ENCODE results near the gene CDH3.

The CDH3 gene

GRCh38 chr16:68644715-68645493 is at the start of gene CDH3:
Gene CDH3, plus strand, starts transcription at chr16:68645310. Its CDS starts 70 bp downstream, at chr16:68645380.
- DNase-seq (ENCODE audit: low read depth): peak; percentile 2

GRCh38 chr16:68596266-68596665 is 48.8 kb upstream of the CDH3 start:
- no peak for DNase-seq (ENCODE audit: low read depth)

DNA sequence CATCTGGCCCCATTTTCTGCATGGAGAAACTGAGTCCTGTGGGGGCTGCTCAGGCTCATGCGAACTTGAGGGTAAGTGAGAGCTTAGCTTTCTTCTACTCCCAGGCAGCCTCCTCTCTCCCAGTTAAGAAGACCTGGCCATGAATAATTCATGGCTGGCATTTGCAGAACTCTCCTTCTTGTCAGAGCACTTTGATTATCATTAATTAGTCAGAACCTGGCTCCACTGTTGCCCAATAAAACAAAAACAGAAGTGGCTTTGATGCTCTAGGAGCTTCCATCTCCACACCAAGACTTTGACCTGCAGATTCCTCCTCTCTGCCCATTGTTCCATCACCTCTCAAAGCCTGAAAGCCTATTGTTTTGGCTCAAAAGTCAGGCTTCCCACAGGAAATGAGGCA is 45.5 kb upstream of the CDH3 start:
- no peak for DNase-seq (ENCODE audit: low read depth)

GRCh38 chr16:68605746-68606145 is 39.4 kb upstream of the CDH3 start:
- no peak for DNase-seq (ENCODE audit: low read depth)

DNA sequence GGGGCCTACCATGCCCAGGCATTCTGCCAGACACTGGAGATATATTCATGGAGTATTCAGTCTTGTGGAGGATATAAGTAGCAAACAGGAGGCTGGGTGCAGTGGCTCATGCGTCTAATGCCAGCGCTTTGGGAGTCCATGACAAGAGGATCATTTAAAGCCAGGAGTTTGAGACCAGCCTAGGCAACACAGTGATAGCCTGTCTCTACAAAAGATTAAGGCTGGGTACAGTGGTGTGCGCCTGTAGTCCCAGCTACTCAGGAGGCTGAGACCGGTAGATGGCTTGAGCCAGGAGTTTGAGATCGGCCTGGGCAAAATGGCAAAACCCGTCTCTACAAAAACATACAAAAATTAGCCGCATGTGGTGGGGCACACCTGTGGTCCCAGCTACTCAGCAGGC is 37.7 kb upstream of the CDH3 start:
- DNase-seq (ENCODE audit: low read depth): no peak

DNA sequence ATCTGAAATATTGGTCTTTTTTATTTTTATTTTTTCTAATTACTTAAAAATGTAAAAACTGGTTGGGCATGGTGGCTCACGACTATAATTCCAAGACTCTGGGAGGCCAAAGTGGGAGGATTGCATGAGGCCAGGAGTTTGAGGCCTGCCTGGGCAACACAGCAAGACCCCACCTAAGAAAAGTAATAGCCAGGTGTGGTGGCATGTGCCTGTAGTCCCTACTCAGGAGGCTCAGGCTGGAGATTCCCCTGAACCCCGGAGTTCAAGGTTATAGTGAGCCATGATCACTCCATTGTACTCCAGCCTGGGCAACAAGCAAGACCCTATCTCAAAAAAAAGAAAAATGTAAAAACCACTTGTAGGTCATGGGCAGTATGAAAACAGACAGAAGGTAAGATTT is 36.8 kb upstream of the CDH3 start:
- no peak for DNase-seq (ENCODE audit: low read depth)

DNA sequence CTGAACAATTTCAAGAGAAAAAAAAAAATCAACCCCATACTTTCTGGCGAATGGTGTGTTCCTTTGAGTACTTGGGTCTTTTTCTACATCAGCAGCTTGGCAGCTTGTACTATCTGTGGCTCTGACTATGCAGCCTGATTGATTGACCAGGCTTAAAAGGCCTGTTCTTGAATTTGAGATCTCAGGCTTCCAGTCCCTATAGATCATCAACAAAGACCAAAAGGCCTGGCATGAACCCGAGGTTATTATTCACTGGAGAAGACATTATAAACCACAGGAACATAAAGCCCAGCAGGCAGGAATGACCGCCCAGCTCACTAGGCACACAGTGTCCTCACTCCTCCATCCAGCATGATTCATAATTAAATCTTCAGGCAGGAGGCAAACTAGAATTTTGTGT is 32.1 kb upstream of the CDH3 start:
- DNase-seq (ENCODE audit: low read depth): no peak

DNA sequence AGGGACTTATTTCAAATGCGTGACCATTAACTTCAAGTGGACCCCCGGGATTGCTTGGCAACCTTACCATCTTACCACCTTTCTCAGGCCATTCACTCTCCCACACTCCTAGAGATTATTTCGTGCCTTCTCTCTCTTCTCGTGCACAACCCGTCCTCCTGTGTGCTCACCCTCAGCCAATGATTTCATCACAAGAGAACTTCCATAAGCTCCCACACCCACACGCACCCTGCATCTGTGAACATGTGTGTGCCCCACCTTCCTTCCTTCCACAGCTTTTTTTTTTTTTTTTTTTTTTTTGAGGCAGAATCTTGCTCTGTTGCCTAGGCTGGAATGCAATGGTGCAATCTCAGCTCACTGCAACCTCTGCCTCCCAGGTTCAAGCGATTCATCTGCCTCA is 27.4 kb upstream of the CDH3 start:
- DNase-seq (ENCODE audit: low read depth): no peak

GRCh38 chr16:68626557-68626956 is 18.6 kb upstream of the CDH3 start:
- no peak for DNase-seq (ENCODE audit: low read depth)

- DNase-seq (ENCODE audit: low read depth): no peak
Observed at GRCh38 chr16:68627951-68628425, 17.1 kb upstream of the CDH3 start.

GRCh38 chr16:68629351-68629910 is 15.7 kb upstream of the CDH3 start:
- no peak for DNase-seq (ENCODE audit: low read depth)

DNA sequence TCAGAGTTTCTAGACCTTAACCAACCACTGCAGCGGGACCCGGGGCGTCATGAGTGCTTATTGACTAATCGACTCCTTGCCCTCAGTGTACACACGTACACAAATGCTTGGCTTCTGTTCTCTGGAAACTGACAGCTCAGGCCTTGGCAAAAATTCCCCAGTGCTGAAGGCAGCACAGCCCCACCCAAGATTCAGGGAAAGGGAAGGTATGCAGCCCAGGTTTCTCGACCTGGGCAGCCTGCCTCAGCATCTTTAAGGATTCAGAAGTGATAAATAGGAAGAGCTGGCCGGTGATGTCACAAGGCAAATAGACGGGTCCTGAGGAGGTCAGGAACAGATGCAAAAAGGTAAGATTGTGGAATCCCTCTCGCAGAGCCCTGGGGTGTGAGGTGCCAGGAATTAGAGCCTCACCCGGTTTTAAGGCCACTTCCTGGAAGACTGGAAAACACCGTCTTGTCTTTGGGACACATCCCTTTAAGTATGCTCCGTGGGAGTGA is 9.0 kb upstream of the CDH3 start:
- DNase-seq (ENCODE audit: low read depth): no peak

DNA sequence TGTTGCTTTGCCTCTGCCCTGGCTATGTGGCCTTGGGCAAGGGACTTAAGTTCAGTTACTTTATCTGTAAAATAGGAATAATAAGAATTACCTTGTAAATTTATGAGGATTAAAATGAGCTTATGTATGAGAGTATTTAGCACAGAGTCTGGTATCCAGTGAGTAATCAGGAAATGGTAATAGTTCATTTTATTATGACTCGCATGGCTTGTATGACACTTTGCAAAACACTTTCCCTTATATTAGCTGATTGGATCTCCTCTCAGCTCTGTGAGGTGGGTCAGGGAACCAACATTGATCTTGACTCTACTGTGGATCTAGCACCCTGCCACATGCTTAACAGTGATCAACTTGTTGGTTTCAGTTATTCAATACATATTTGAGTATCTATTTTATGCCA is 8.3 kb upstream of the CDH3 start:
- DNase-seq (ENCODE audit: low read depth): no peak

- DNase-seq (ENCODE audit: low read depth): no peak
Observed at GRCh38 chr16:68640972-68641371, 4.1 kb upstream of the CDH3 start.

- DNase-seq (ENCODE audit: low read depth): no peak
Observed at GRCh38 chr16:68642047-68642435, 3.1 kb upstream of the CDH3 start.

GRCh38 chr16:68642436-68643101 is 2.5 kb upstream of the CDH3 start:
- DNase-seq (ENCODE audit: low read depth): no peak

DNA sequence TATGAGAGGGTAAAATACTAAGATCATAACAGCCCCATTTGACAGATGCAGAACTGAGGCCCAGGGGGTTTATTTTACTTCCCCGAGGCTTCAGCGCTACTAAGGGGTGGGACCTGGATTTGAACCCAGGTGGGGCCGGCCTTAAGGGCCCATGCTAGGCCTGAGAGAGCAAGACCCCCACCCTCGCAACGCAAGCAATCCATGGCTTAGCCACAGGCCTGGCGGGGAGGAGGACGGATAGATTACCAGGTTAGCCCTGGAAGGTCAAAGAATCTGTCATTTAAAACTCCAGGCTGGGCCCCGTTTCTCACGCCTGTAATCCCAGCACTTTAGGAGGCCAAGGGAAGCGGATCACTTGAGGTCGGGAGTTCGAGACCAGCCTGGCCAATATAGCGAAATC is 1.9 kb upstream of the CDH3 start:
- DNase-seq (ENCODE audit: low read depth): no peak

DNA sequence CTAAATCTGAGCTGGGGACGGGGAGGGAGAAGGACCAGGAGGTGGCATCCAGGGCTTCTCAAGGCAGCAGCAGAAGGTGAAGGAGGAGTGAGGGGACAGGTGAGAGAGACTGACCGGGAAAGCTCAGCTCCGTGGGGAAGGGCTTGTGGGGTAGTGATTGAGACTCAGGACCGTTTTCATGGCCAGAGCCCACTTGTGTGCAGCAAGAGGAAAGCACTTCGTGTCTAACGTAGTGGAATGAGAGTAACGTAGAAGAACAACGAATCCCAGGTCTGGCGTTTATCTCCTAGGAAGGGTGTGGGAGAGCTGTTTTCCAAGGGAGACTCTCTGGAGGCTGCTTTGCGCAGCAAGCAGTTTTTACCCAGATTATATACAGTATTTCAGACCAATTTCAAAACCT is 1.3 kb upstream of the CDH3 start:
- DNase-seq (ENCODE audit: low read depth): no peak

- no peak for DNase-seq (ENCODE audit: low read depth)
Observed at GRCh38 chr16:68644296-68644695, 814 bp upstream of the CDH3 start.

DNA sequence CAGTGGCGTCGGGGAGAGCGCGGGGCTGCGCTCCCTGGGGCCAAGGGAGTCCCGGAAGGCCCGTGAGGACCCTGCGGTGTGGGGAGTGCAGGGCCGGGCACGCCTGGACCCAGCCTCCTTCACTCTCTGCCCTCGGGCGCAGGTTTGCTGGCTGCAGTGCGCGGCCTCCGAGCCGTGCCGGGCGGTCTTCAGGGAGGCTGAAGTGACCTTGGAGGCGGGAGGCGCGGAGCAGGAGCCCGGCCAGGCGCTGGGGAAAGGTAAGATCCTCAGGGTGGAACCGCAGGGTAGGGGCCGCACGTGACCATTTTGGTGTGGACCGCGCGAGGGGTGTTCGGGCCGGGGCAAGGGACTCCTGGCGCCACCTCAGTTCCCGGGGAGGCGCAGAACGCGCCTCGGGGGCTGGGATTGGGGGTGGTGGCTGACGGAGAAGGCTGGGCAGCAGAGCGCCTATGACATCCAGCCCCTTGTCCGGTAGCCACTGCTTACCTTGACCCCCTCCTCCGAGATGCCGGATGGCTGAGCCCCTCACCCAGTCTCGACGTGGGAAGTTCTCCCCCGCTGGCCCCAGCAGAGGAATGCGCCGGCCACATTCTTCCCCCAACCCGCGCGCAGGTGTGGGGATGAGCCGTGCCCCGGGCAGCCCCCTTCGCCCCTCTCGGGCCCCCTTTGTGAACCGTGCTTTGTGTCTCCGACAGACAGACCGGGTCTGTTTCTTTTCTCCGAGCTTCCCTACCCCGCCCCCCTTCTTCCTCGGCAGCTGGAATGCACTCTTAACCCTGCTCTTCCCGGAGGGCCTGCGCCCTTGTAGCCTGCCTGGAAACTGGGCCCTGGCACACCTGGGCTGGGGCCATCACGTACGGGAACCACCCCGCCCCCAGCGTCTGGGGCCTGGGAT is 631 bp downstream of the CDH3 start:
- DNase-seq (ENCODE audit: low read depth): no peak

GRCh38 chr16:68646953-68647659 is 2.0 kb downstream of the CDH3 start:
- no peak for DNase-seq (ENCODE audit: low read depth)

- no peak for DNase-seq (ENCODE audit: low read depth)
Observed at GRCh38 chr16:68651136-68651535, 6.0 kb downstream of the CDH3 start.

Data from stimulated activated CD8-positive, alpha-beta memory T cell treated with anti-CD3 and anti-CD28 coated beads, Interleukin-15, amount 100 ng/mL, for 1 hour (primary cell).